Panc1 (cell line): Measurements from ENCODE around the gene RPS6KL1.

Experiments used
- POLR2AphosphoS5 ChIP-seq: IDR thresholded peaks from 2 replicates; pipeline ENCODE4 v1.6.1; 2012; ENCODE audit warnings: mild to moderate bottlenecking, low read depth, low read length, moderate library complexity
- SIN3A ChIP-seq: IDR thresholded peaks from 2 replicates; pipeline ENCODE4 v1.6.1; 2012; ENCODE audit warnings: low read depth, mild to moderate bottlenecking, low read length, moderate library complexity, borderline replicate concordance; ENCODE audit not compliant: insufficient read depth
- TCF7L2 ChIP-seq: IDR thresholded peaks from 2 replicates; pipeline ENCODE4 v1.6.1; 2011; ENCODE audit warnings: mild to moderate bottlenecking, low read depth, low read length, inconsistent platforms
- TF ChIP-seq, protein P1 (sequence below): fragments of 450-650 bp; IDR thresholded peaks from 2 replicates; pipeline ENCODE4 v1.5.1; 2017; ENCODE audit warnings: mild to moderate bottlenecking
- TF ChIP-seq, protein P2 (sequence below), 2 experiments: IDR thresholded peaks; 2 replicates each; pipeline ENCODE4 v1.6.1; 2011 to 2012; ENCODE audit warnings: low read depth in 2 of 2, control low read depth in 1 of 2, low read length in 1 of 2, mild to moderate bottlenecking in 1 of 2, moderate library complexity in 1 of 2; ENCODE audit not compliant: insufficient read depth in 1 of 2

DNA sequence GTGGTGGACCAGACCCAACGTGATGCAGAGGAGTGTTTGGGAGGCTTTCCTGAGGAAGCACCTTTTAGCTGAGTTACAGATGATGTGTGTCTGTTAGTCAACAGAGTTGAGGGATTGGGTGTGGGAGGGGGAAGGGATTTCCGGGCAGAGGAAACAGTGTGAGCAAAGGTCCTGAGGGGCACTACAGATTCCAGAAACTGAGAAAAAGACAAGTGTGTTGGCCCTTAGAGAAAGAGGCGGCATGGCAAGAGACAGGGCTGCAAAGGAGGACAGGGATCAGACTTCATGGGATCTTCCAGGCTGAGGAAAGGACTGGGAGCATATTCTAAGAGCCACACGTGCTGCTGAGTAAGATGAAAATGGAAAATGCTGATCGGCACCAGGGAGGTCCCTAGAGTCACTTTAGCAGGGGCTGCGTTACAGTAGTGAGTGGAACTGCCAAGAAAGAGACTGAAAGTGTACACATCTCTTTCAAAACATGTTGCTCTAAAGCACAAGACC, 9.4 kb upstream of the RPS6KL1 start:
- TF ChIP-seq, protein P1, sequence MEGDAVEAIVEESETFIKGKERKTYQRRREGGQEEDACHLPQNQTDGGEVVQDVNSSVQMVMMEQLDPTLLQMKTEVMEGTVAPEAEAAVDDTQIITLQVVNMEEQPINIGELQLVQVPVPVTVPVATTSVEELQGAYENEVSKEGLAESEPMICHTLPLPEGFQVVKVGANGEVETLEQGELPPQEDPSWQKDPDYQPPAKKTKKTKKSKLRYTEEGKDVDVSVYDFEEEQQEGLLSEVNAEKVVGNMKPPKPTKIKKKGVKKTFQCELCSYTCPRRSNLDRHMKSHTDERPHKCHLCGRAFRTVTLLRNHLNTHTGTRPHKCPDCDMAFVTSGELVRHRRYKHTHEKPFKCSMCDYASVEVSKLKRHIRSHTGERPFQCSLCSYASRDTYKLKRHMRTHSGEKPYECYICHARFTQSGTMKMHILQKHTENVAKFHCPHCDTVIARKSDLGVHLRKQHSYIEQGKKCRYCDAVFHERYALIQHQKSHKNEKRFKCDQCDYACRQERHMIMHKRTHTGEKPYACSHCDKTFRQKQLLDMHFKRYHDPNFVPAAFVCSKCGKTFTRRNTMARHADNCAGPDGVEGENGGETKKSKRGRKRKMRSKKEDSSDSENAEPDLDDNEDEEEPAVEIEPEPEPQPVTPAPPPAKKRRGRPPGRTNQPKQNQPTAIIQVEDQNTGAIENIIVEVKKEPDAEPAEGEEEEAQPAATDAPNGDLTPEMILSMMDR, result no peak
- no peak for TF ChIP-seq POLR2AphosphoS5
- TF ChIP-seq, protein P2, sequence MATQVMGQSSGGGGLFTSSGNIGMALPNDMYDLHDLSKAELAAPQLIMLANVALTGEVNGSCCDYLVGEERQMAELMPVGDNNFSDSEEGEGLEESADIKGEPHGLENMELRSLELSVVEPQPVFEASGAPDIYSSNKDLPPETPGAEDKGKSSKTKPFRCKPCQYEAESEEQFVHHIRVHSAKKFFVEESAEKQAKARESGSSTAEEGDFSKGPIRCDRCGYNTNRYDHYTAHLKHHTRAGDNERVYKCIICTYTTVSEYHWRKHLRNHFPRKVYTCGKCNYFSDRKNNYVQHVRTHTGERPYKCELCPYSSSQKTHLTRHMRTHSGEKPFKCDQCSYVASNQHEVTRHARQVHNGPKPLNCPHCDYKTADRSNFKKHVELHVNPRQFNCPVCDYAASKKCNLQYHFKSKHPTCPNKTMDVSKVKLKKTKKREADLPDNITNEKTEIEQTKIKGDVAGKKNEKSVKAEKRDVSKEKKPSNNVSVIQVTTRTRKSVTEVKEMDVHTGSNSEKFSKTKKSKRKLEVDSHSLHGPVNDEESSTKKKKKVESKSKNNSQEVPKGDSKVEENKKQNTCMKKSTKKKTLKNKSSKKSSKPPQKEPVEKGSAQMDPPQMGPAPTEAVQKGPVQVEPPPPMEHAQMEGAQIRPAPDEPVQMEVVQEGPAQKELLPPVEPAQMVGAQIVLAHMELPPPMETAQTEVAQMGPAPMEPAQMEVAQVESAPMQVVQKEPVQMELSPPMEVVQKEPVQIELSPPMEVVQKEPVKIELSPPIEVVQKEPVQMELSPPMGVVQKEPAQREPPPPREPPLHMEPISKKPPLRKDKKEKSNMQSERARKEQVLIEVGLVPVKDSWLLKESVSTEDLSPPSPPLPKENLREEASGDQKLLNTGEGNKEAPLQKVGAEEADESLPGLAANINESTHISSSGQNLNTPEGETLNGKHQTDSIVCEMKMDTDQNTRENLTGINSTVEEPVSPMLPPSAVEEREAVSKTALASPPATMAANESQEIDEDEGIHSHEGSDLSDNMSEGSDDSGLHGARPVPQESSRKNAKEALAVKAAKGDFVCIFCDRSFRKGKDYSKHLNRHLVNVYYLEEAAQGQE (IDR thresholded peaks at IDR 0.05; ENCODE audit: insufficient read depth in 1 of 2, low read depth in 2 of 2, low read length in 1 of 2), result no peak
- TF ChIP-seq TCF7L2, result no peak
- no peak for TF ChIP-seq SIN3A
